Measurements from ENCODE around the gene PTTG1.
A peak's percentile ranks its signal among the peaks of the same experiment; 100 is the strongest.

Gene PTTG1

GRCh38 chr5:160460377-160461049 is 38.9 kb downstream of the PTTG1 start:
- no peak for DNase-seq (ENCODE audit: low read depth)

GRCh38 chr5:160461378-160461777 is 39.7 kb downstream of the PTTG1 start:
- TF ChIP-seq, protein P1, sequence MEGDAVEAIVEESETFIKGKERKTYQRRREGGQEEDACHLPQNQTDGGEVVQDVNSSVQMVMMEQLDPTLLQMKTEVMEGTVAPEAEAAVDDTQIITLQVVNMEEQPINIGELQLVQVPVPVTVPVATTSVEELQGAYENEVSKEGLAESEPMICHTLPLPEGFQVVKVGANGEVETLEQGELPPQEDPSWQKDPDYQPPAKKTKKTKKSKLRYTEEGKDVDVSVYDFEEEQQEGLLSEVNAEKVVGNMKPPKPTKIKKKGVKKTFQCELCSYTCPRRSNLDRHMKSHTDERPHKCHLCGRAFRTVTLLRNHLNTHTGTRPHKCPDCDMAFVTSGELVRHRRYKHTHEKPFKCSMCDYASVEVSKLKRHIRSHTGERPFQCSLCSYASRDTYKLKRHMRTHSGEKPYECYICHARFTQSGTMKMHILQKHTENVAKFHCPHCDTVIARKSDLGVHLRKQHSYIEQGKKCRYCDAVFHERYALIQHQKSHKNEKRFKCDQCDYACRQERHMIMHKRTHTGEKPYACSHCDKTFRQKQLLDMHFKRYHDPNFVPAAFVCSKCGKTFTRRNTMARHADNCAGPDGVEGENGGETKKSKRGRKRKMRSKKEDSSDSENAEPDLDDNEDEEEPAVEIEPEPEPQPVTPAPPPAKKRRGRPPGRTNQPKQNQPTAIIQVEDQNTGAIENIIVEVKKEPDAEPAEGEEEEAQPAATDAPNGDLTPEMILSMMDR (IDR thresholded peaks at IDR 0.05; ENCODE audit: low read length, missing control alignments) = no peak
- H3K4me3 ChIP-seq (replicated peaks; ENCODE audit: low read depth, low read length) = no peak overlapping the region
- DNase-seq (ENCODE audit: low read depth) = no peak

More at GRCh38 chr5:160460377-160461049, 38.9 kb downstream of the PTTG1 start:
- TF ChIP-seq, protein P1 (IDR thresholded peaks at IDR 0.05; ENCODE audit: low read length, missing control alignments) = peak; percentile 32
- no peak overlapping the region for H3K4me3 ChIP-seq (replicated peaks; ENCODE audit: low read depth, low read length)

GRCh38 chr5:160462167-160462566 is 40.5 kb downstream of the PTTG1 start:
- DNase-seq (ENCODE audit: low read depth) = no peak
- TF ChIP-seq, protein P1 (IDR thresholded peaks at IDR 0.05; ENCODE audit: low read length, missing control alignments) = no peak
- no peak overlapping the region for H3K4me3 ChIP-seq (replicated peaks; ENCODE audit: low read depth, low read length)

DNA sequence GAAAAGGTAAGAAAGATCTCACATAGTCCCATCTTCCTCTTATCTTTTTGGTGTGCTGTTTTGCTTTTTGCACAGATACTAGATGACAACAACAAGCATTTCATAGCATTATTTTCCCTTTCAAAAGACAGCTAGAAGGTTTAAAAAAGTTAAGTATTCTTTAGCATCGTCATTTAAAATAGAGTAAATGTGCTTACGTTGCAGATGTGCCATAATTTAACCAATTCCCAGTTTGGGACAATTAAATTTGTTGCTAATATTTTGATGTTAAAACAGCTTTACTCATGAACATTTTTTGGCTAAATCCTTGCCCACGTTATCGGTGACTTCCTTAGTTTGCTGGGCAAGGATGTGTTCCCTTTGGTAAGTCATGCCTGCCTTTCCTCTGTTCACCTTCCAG is 41.6 kb downstream of the PTTG1 start:
- TF ChIP-seq, protein P1 (IDR thresholded peaks at IDR 0.05; ENCODE audit: low read length, missing control alignments) = no peak
- no peak overlapping the region for H3K4me3 ChIP-seq (replicated peaks; ENCODE audit: low read depth, low read length)
- DNase-seq (ENCODE audit: low read depth) = no peak

DNA sequence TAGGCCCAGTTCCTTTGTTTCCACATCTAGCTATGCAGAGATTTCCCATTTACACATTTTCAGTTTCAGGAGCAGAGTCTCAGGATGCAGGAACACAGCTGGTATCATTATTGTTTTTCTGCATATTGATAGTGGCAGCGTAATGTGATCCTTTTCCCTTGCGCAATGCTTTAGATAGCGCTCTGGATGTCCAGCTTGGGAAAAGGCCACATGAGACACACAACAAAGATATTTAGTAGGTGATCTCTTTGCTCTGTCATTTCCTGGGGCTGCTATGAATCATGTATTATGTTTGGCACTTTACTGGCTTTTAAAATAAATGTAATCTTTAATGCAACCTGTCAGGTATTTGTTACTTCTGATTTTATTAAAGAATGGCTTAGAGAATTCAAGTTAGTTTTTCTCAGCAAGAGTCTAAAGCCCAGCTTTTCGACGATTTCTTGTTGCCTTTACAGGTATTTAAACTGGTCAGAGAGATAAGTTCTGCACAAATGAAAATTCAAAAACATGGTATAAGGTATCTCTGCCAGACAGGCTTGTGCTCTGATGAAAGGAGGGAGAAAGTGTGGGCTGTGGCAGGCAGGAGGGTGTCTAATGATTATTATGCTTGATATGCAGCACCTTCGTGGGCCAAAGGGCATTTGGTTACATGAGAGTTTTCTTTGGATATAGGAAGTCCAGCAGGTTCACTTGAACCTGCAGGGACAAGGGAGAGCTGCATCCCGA is 42.2 kb downstream of the PTTG1 start:
- peak; percentile 83 for DNase-seq (ENCODE audit: low read depth)
- TF ChIP-seq, protein P1 (IDR thresholded peaks at IDR 0.05; ENCODE audit: low read length, missing control alignments) = no peak
- H3K4me3 ChIP-seq (replicated peaks; ENCODE audit: low read depth, low read length) = no peak overlapping the region

- no peak overlapping the region for H3K4me3 ChIP-seq (replicated peaks; ENCODE audit: low read depth, low read length)
- no peak for DNase-seq (ENCODE audit: low read depth)
- TF ChIP-seq, protein P1 (IDR thresholded peaks at IDR 0.05; ENCODE audit: low read length, missing control alignments) = no peak
These were observed 42.8 kb downstream of the PTTG1 start for GRCh38 chr5:160464466-160464797.

All from fibroblast of pulmonary artery (primary cell).